HepG2 (cell line): ENCODE data around the gene DHRS12. TPM values are rescaled to one million over a fixed set of nuclear protein-coding genes. Genes with fewer than 3 reads are reported as not detected.
A peak's percentile ranks its signal among the peaks of the same experiment; 100 is the strongest.

Experiments used
- ELF4 ChIP-seq: sonication (generic); formaldehyde crosslinking; IDR thresholded peaks from 2 replicates; pipeline ENCODE4 v1.5.0; 2020; ENCODE audit warnings: missing genetic modification reagents, mild to moderate bottlenecking, moderate library complexity, borderline replicate concordance
- HNRNPLL ChIP-seq: fragments of 200-400 bp; formaldehyde crosslinking; IDR thresholded peaks from 2 replicates; pipeline ENCODE4 v1.6.1; 2017; ENCODE audit warnings: mild to moderate bottlenecking, low read depth, low read length; ENCODE audit not compliant: poor library complexity, severe bottlenecking
- HOXA5 ChIP-seq: sonication (generic); formaldehyde crosslinking; IDR thresholded peaks from 2 replicates; pipeline ENCODE4 v1.4.0; 2020; ENCODE audit warnings: missing genetic modification reagents
- MTF2 ChIP-seq: sonication (generic); formaldehyde crosslinking; IDR thresholded peaks from 2 replicates; pipeline ENCODE4 v1.5.0; 2020; ENCODE audit warnings: missing genetic modification reagents, borderline replicate concordance
- NBN ChIP-seq: fragments of 450-650 bp; conservative IDR thresholded peaks from 2 replicates; pipeline ENCODE4 v1.6.1; 2017
- NR2F1 ChIP-seq, 2 experiments: fragments of 450-650 bp in 1 of 2; formaldehyde crosslinking in 1 of 2; IDR thresholded peaks; 2 replicates each; pipeline versions ENCODE4 v1.5.0 to v1.6.1; 2016 to 2020; ENCODE audit warnings: mild to moderate bottlenecking in 1 of 2, missing compliant biosample characterization in 1 of 2, missing genetic modification reagents in 1 of 2, moderate library complexity in 1 of 2
- POLR2G ChIP-seq: fragments of 200-400 bp; formaldehyde crosslinking; IDR thresholded peaks from 2 replicates; pipeline ENCODE4 v1.6.1; 2018; ENCODE audit warnings: mild to moderate bottlenecking, low read depth, low read length, moderate library complexity
- SIN3B ChIP-seq: fragments of 150-350 bp; IDR thresholded peaks from 2 replicates; pipeline ENCODE4 v1.6.1; 2014; ENCODE audit warnings: low read length
- TCF7L2 ChIP-seq: IDR thresholded peaks from 2 replicates; pipeline ENCODE4 v1.6.1; 2011; ENCODE audit warnings: mild to moderate bottlenecking, low read depth, low read length, moderate library complexity
- ZBTB1 ChIP-seq: sonication (generic); formaldehyde crosslinking; IDR thresholded peaks from 2 replicates; pipeline ENCODE4 v1.4.0; 2020; ENCODE audit warnings: missing genetic modification reagents, borderline replicate concordance
- ZKSCAN8 ChIP-seq: IDR thresholded peaks from 2 replicates; pipeline ENCODE4 v1.6.1; 2016; ENCODE audit warnings: borderline replicate concordance, missing genetic modification reagents, missing compliant biosample characterization
- ZNF558 ChIP-seq: sonication (generic); formaldehyde crosslinking; IDR thresholded peaks from 2 replicates; pipeline ENCODE4 v1.9.0; 2022; ENCODE audit warnings: mild to moderate bottlenecking, missing genetic modification reagents, borderline replicate concordance
- ZNF629 ChIP-seq: sonication (generic); formaldehyde crosslinking; conservative IDR thresholded peaks from 2 replicates; pipeline ENCODE4 v1.5.0; 2020; ENCODE audit warnings: missing genetic modification reagents
- ZNF713 ChIP-seq: sonication (generic); formaldehyde crosslinking; IDR thresholded peaks from 2 replicates; pipeline ENCODE4 v1.4.0; 2020; ENCODE audit warnings: mild to moderate bottlenecking, missing genetic modification reagents
- ZNF879 ChIP-seq: sonication (generic); formaldehyde crosslinking; IDR thresholded peaks from 2 replicates; pipeline ENCODE4 v1.8.1; 2023; ENCODE audit warnings: missing genetic modification reagents
- polyA plus RNA-seq, 8 experiments: library from polyadenylated mRNA; depleted of rRNA in 3 of 8; stranded (reverse) in 7 of 8; unstranded in 1 of 8; fragments of >200 nt; fragmentation: Illumina TruSeq in 4 of 8; extraction: Trizol in 4 of 8; gene quantifications; 2 replicates each; pipeline versions ENCODE4 v1.2.1 to v1.2.3, GENCODE V29; 2011 to 2016; ENCODE audit warnings: low read depth in 4 of 8, missing spikeins in 1 of 8, mixed read lengths in 1 of 8; ENCODE audit not compliant: insufficient read depth in 1 of 8
- total RNA-seq, 5 experiments: library from RNA; depleted of rRNA; stranded (reverse); fragments of >200 nt; fragmentation: Illumina TruSeq; extraction: Trizol; gene quantifications; 2 replicates each; pipeline ENCODE4 v1.2.3, GENCODE V29; 2016; ENCODE audit warnings: low read depth in 1 of 5
- TF ChIP-seq, protein P1 (sequence below): sonication (generic); formaldehyde crosslinking; IDR thresholded peaks from 2 replicates; pipeline ENCODE4 v1.4.0; 2020; ENCODE audit warnings: missing genetic modification reagents
- TF ChIP-seq, protein P2 (sequence below): sonication (generic); formaldehyde crosslinking; IDR thresholded peaks from 2 replicates; pipeline ENCODE4 v1.8.0; 2022; ENCODE audit warnings: low read depth, missing genetic modification reagents
- TF ChIP-seq, protein P3 (sequence below): IDR thresholded peaks from 2 replicates; pipeline ENCODE4 v1.6.1; 2016; ENCODE audit warnings: low read depth, missing genetic modification reagents, missing compliant biosample characterization

DHRS12 gene
- total and polyA plus RNA-seq, 2 of the 13 experiments (the other 11 are each of a cell fraction or from before 2014, with no cell fraction given), result 7.2 to 8.4 TPM

- TF ChIP-seq, protein P1, sequence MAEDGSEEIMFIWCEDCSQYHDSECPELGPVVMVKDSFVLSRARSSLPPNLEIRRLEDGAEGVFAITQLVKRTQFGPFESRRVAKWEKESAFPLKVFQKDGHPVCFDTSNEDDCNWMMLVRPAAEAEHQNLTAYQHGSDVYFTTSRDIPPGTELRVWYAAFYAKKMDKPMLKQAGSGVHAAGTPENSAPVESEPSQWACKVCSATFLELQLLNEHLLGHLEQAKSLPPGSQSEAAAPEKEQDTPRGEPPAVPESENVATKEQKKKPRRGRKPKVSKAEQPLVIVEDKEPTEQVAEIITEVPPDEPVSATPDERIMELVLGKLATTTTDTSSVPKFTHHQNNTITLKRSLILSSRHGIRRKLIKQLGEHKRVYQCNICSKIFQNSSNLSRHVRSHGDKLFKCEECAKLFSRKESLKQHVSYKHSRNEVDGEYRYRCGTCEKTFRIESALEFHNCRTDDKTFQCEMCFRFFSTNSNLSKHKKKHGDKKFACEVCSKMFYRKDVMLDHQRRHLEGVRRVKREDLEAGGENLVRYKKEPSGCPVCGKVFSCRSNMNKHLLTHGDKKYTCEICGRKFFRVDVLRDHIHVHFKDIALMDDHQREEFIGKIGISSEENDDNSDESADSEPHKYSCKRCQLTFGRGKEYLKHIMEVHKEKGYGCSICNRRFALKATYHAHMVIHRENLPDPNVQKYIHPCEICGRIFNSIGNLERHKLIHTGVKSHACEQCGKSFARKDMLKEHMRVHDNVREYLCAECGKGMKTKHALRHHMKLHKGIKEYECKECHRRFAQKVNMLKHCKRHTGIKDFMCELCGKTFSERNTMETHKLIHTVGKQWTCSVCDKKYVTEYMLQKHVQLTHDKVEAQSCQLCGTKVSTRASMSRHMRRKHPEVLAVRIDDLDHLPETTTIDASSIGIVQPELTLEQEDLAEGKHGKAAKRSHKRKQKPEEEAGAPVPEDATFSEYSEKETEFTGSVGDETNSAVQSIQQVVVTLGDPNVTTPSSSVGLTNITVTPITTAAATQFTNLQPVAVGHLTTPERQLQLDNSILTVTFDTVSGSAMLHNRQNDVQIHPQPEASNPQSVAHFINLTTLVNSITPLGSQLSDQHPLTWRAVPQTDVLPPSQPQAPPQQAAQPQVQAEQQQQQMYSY (CRISPR knock-in tag), result no peak
- TF ChIP-seq HOXA5 (CRISPR knock-in tag), result no peak
- TF ChIP-seq NBN, result no peak
- TF ChIP-seq ZNF629 (CRISPR knock-in tag), result no peak
- peak; percentile 39 for TF ChIP-seq HNRNPLL
- peak; percentile 65 for TF ChIP-seq POLR2G
- TF ChIP-seq NR2F1 (CRISPR knock-in tag; IDR thresholded peaks at IDR 0.05), result no peak
- TF ChIP-seq ELF4 (CRISPR knock-in tag), result no peak
- no peak for TF ChIP-seq SIN3B
- no peak for TF ChIP-seq ZBTB1 (CRISPR knock-in tag)
- no peak for TF ChIP-seq TCF7L2
- TF ChIP-seq ZNF879, result no peak
- TF ChIP-seq, protein P2, sequence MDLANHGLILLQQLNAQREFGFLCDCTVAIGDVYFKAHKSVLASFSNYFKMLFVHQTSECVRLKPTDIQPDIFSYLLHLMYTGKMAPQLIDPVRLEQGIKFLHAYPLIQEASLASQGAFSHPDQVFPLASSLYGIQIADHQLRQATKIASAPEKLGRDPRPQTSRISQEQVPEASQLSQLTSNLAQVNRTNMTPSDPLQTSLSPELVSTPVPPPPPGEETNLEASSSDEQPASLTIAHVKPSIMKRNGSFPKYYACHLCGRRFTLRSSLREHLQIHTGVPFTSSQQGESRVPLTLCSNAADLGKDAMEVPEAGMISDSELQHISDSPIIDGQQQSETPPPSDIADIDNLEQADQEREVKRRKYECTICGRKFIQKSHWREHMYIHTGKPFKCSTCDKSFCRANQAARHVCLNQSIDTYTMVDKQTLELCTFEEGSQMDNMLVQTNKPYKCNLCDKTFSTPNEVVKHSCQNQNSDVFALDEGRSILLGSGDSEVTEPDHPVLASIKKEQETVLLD (CRISPR knock-in tag), result no peak
- TF ChIP-seq, protein P3, sequence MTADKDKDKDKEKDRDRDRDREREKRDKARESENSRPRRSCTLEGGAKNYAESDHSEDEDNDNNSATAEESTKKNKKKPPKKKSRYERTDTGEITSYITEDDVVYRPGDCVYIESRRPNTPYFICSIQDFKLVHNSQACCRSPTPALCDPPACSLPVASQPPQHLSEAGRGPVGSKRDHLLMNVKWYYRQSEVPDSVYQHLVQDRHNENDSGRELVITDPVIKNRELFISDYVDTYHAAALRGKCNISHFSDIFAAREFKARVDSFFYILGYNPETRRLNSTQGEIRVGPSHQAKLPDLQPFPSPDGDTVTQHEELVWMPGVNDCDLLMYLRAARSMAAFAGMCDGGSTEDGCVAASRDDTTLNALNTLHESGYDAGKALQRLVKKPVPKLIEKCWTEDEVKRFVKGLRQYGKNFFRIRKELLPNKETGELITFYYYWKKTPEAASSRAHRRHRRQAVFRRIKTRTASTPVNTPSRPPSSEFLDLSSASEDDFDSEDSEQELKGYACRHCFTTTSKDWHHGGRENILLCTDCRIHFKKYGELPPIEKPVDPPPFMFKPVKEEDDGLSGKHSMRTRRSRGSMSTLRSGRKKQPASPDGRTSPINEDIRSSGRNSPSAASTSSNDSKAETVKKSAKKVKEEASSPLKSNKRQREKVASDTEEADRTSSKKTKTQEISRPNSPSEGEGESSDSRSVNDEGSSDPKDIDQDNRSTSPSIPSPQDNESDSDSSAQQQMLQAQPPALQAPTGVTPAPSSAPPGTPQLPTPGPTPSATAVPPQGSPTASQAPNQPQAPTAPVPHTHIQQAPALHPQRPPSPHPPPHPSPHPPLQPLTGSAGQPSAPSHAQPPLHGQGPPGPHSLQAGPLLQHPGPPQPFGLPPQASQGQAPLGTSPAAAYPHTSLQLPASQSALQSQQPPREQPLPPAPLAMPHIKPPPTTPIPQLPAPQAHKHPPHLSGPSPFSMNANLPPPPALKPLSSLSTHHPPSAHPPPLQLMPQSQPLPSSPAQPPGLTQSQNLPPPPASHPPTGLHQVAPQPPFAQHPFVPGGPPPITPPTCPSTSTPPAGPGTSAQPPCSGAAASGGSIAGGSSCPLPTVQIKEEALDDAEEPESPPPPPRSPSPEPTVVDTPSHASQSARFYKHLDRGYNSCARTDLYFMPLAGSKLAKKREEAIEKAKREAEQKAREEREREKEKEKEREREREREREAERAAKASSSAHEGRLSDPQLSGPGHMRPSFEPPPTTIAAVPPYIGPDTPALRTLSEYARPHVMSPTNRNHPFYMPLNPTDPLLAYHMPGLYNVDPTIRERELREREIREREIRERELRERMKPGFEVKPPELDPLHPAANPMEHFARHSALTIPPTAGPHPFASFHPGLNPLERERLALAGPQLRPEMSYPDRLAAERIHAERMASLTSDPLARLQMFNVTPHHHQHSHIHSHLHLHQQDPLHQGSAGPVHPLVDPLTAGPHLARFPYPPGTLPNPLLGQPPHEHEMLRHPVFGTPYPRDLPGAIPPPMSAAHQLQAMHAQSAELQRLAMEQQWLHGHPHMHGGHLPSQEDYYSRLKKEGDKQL (CRISPR knock-in tag), result no peak
- no peak for TF ChIP-seq ZKSCAN8 (CRISPR knock-in tag)
- TF ChIP-seq MTF2 (CRISPR knock-in tag), result no peak
- no peak for TF ChIP-seq ZNF713
- TF ChIP-seq ZNF558 (CRISPR knock-in tag), result no peak
Measured at GRCh38 chr13:51844862-51845573, 41.1 kb upstream of the DHRS12 start, which contains the start of gene TMEM272 (continued).
